ENCODE results near the gene TATDN3.

The TATDN3 gene

GRCh38 chr1:212782422-212783154 is 9.1 kb upstream of the TATDN3 start:
- no peaks in the 10 kb centered on the region for H3K9me3 ChIP-seq (ENCODE audit: low read depth, low read length)
- no peak overlapping the region for H3K4me3 ChIP-seq
- no peak overlapping the region for H3K9ac ChIP-seq (ENCODE audit: insufficient read length)
- H3K27ac ChIP-seq, result no peak overlapping the region
- DNase-seq (ENCODE audit: low read depth, low spot score), result no peak
- no peak for TF ChIP-seq POLR2AphosphoS5 (IDR thresholded peaks at IDR 0.05; ENCODE audit: borderline replicate concordance, low read depth, low read length)
- TF ChIP-seq EZH2 (IDR thresholded peaks at IDR 0.05), result no peak
- no peak for TF ChIP-seq FOXP2 (optimal IDR thresholded peaks at IDR 0.05; ENCODE audit: control extremely low read depth, extremely low read length, insufficient read depth)
- peaks cover 70% of the 10 kb centered on the region for H3K36me3 ChIP-seq (ENCODE audit: insufficient read depth, low read length)

DNA sequence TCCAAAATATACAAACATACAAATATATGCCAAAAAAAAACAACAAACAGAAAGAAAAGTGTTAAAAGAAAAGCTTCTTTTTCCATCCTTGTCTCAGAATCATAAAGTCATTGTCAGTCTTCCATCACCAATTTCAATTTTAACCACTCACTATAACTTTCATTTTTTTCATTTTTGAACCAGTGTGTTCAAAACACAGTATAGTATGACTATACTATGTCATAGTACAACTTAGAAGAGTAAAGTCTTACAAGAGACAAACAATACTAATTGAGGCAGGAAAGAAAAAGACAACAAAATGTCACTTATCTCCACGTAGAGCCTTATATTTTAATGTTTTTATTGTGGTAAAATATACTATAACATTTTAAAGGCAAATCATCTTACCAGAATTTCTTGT is 7.7 kb upstream of the TATDN3 start:
- Histone ChIP-seq H3K4me3 (no peak overlapping the region), H3K27ac (no peak overlapping the region), H3K36me3 (ENCODE audit: insufficient read depth, low read length) (peaks cover 68% of the 10 kb centered on the region), H3K9me3 (ENCODE audit: low read depth, low read length) (no peaks in the 10 kb centered on the region), H3K9ac (ENCODE audit: insufficient read length) (no peak overlapping the region)
- no peak for DNase-seq (ENCODE audit: low read depth, low spot score)
- TF ChIP-seq POLR2AphosphoS5 (IDR thresholded peaks at IDR 0.05; ENCODE audit: borderline replicate concordance, low read depth, low read length), result no peak
- TF ChIP-seq FOXP2 (optimal IDR thresholded peaks at IDR 0.05; ENCODE audit: control extremely low read depth, extremely low read length, insufficient read depth), result no peak
- no peak for TF ChIP-seq EZH2 (IDR thresholded peaks at IDR 0.05)

DNA sequence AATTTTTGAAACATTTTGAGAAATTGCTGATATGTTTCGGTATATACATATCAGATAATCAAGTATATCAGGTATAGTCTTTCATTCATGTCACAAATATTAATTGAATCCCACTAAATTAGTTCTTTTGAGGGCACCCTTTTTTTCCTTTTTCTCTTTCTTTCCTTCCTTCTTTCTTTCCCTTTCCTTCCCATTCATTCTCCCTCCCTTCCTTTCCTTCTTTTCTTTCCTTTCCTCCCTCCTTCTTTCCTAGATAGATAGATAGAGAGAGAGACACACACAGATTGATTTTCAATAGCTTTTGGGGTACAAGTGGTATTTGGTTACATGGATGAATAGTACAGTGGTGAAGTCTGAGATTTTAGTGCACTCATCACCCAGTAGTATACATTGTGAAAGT is 5.8 kb upstream of the TATDN3 start:
- Histone ChIP-seq H3K27ac (no peak overlapping the region), H3K9ac (ENCODE audit: insufficient read length) (no peak overlapping the region), H3K4me3 (no peak overlapping the region), H3K9me3 (ENCODE audit: low read depth, low read length) (no peaks in the 10 kb centered on the region), H3K36me3 (ENCODE audit: insufficient read depth, low read length) (peaks cover 65% of the 10 kb centered on the region)
- DNase-seq (ENCODE audit: low read depth, low spot score), result no peak
- TF ChIP-seq EZH2 (IDR thresholded peaks at IDR 0.05) (no peak), FOXP2 (optimal IDR thresholded peaks at IDR 0.05; ENCODE audit: control extremely low read depth, extremely low read length, insufficient read depth) (no peak)

DNA sequence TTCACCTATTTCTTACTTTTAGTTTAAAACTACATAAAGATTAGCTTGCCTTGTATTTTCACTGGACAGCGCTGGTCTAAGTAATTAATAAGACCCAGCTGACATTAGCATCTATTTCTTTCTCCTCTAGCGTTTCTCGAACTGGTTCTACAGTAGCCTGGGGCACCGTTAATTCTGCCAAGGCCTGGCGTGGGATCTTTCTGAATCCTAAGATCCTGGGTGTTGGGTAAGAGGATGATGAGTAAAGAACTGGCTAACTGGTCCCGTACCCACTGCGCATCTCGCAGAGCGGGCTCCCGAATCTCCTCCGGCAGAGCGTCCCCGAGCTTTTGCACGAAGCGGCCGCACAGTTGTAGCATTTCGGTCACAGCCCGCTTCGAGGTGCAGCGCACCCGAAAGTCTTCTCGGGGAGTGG is 426 bp upstream of the TATDN3 start:
- Histone ChIP-seq H3K9me3 (ENCODE audit: low read depth, low read length) (no peaks in the 10 kb centered on the region), H3K36me3 (ENCODE audit: insufficient read depth, low read length) (peaks cover 12% of the 10 kb centered on the region), H3K9ac (ENCODE audit: insufficient read length) (peak overlapping the region; percentile 97), H3K4me3 (peak overlapping the region; percentile 99), H3K27ac (peak overlapping the region; percentile 72; the same call in 1 of the 2 replicates)
- DNase-seq (ENCODE audit: low read depth, low spot score), result no peak
- TF ChIP-seq FOXP2 (optimal IDR thresholded peaks at IDR 0.05; ENCODE audit: control extremely low read depth, extremely low read length, insufficient read depth) (no peak), EZH2 (IDR thresholded peaks at IDR 0.05) (no peak), POLR2AphosphoS5 (IDR thresholded peaks at IDR 0.05; ENCODE audit: borderline replicate concordance, low read depth, low read length) (no peak)

DNA sequence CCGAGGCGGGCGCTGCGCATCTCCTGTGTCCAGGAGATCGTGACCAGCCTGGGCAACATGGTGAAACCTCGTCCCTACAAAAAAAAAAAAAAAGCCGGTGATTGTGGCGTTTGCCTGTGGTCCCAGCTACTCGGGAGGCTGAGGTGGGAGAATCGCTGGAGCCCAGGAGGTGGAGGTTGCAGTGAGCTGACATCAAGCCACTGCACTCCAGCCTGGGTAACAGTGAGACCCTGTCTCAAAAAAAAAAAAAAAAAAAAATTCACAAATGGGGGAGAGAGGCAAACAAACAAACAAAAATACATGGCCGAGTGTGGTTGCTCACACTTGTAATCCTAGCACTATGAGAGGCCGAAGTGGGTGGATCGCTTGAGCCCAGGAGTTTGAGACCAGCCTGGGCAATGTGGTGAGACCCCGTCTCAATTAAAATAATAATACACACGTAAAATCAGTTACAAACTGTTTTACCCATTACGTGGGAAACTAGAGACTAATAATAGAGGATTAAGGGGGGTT is 758 bp downstream of the TATDN3 start:
- no peaks in the 10 kb centered on the region for H3K9me3 ChIP-seq (ENCODE audit: low read depth, low read length)
- TF ChIP-seq FOXP2 (optimal IDR thresholded peaks at IDR 0.05; ENCODE audit: control extremely low read depth, extremely low read length, insufficient read depth) (no peak), EZH2 (IDR thresholded peaks at IDR 0.05) (no peak), POLR2AphosphoS5 (IDR thresholded peaks at IDR 0.05; ENCODE audit: borderline replicate concordance, low read depth, low read length) (no peak)
- H3K9ac ChIP-seq (ENCODE audit: insufficient read length), result peak overlapping the region; percentile 97
- DNase-seq (ENCODE audit: low read depth, low spot score), result no peak
- peaks cover 10% of the 10 kb centered on the region for H3K36me3 ChIP-seq (ENCODE audit: insufficient read depth, low read length)
- H3K4me3 ChIP-seq, result peak overlapping the region; percentile 99
- no peak overlapping the region for H3K27ac ChIP-seq

- Histone ChIP-seq H3K9ac (ENCODE audit: insufficient read length) (no peak overlapping the region), H3K36me3 (ENCODE audit: insufficient read depth, low read length) (peaks cover 10% of the 10 kb centered on the region), H3K27ac (no peak overlapping the region), H3K9me3 (ENCODE audit: low read depth, low read length) (no peaks in the 10 kb centered on the region), H3K4me3 (no peak overlapping the region)
- DNase-seq (ENCODE audit: low read depth, low spot score), result no peak
- TF ChIP-seq POLR2AphosphoS5 (IDR thresholded peaks at IDR 0.05; ENCODE audit: borderline replicate concordance, low read depth, low read length) (no peak), FOXP2 (optimal IDR thresholded peaks at IDR 0.05; ENCODE audit: control extremely low read depth, extremely low read length, insufficient read depth) (no peak), EZH2 (IDR thresholded peaks at IDR 0.05) (no peak)
Observed at GRCh38 chr1:212794561-212795014, 2.9 kb downstream of the TATDN3 start.

- H3K36me3 ChIP-seq (ENCODE audit: insufficient read depth, low read length), result peaks cover 10% of the 10 kb centered on the region
- no peak for DNase-seq (ENCODE audit: low read depth, low spot score)
Observed at GRCh38 chr1:212797681-212798080, 6.0 kb downstream of the TATDN3 start.

GRCh38 chr1:212805767-212806166 is 14.1 kb downstream of the TATDN3 start:
- H3K9me3 ChIP-seq (ENCODE audit: low read depth, low read length), result no peaks in the 10 kb centered on the region

More at GRCh38 chr1:212797681-212798080, 6.0 kb downstream of the TATDN3 start:
- Histone ChIP-seq H3K9ac (ENCODE audit: insufficient read length) (no peak overlapping the region), H3K4me3 (no peak overlapping the region), H3K9me3 (ENCODE audit: low read depth, low read length) (no peaks in the 10 kb centered on the region), H3K27ac (no peak overlapping the region)
- TF ChIP-seq POLR2AphosphoS5 (IDR thresholded peaks at IDR 0.05; ENCODE audit: borderline replicate concordance, low read depth, low read length) (no peak), EZH2 (IDR thresholded peaks at IDR 0.05) (no peak), FOXP2 (optimal IDR thresholded peaks at IDR 0.05; ENCODE audit: control extremely low read depth, extremely low read length, insufficient read depth) (no peak)

More at GRCh38 chr1:212805767-212806166, 14.1 kb downstream of the TATDN3 start:
- no peak overlapping the region for H3K9ac ChIP-seq (ENCODE audit: insufficient read length)
- H3K36me3 ChIP-seq (ENCODE audit: insufficient read depth, low read length), result peaks cover 12% of the 10 kb centered on the region; the same call in 1 of the 2 replicates
- DNase-seq (ENCODE audit: low read depth, low spot score), result no peak
- H3K4me3 ChIP-seq, result no peak overlapping the region
- no peak overlapping the region for H3K27ac ChIP-seq
- TF ChIP-seq EZH2 (IDR thresholded peaks at IDR 0.05) (no peak), FOXP2 (optimal IDR thresholded peaks at IDR 0.05; ENCODE audit: control extremely low read depth, extremely low read length, insufficient read depth) (no peak), POLR2AphosphoS5 (IDR thresholded peaks at IDR 0.05; ENCODE audit: borderline replicate concordance, low read depth, low read length) (no peak)
